K562 (cell line): Measurements from ENCODE around the gene ABCA1. TPM values are rescaled to one million over a fixed set of nuclear protein-coding genes. Genes with fewer than 3 reads are reported as not detected.

ENCODE experiments used
- ATAC-seq: fragments of 200-7000 bp; cut with Tn5 transposase; 3 replicates; pipeline ENCODE4 v1.9.1; 2020; ENCODE audit warnings: moderate library complexity
- BruUV-seq: library from RNA; stranded (reverse); fragments of 400-500 nt; replicated peaks from 2 replicates; lab custom pipeline; 2021; lab: Mats Ljungman, UMichigan
- CTCF ChIA-PET: fragments of 300-600 bp; formaldehyde crosslinking; extraction: SDS; loops from one replicate; lab custom pipeline; 2021; ENCODE audit warnings: low intra/inter-chr PET ratio; lab: Yijun Ruan, JAX
- POLR2A ChIA-PET: fragments of 300-600, 350-650 bp; sonication (Branson Sonifier 250); formaldehyde crosslinking; extraction: SDS; loops from one replicate; lab custom pipeline; 2021; ENCODE audit warnings: antibody characterized with exemption, inconsistent platforms; lab: Yijun Ruan, JAX
- DNase-seq, 4 experiments: peaks; one replicate each; pipeline versions ENCODE4 v3.0.0 to v3.0.0-alpha.2; 2011 to 2018; ENCODE audit warnings: low spot score in 3 of 4, mixed read lengths in 3 of 4; ENCODE audit errors: extremely low read depth in 1 of 4
- FAIRE-seq: peaks from 2 replicates; lab custom pipeline; 2011; peaks lifted over from hg19 to GRCh38; lab: Jason Lieb, UNC
- H2AFZ ChIP-seq: 2 replicates; pipeline ENCODE4 v1.6.0; 2011; ENCODE audit warnings: low read depth, low read length, control low read depth, inconsistent platforms
- H3K27ac ChIP-seq: fragments of 200-600 bp; 3 replicates; pipeline ENCODE4 v1.8.0; 2011; ENCODE audit warnings: low read depth, mild to moderate bottlenecking, control low read depth, inconsistent platforms, low read length, moderate library complexity, mixed read lengths; ENCODE audit errors: extremely low read depth
- H3K27me3 ChIP-seq, 2 experiments: fragments of 300-600 bp in 1 of 2; 2 replicates in 1 of 2; 3 replicates in 1 of 2; pipeline versions ENCODE4 v1.6.0 to v1.8.0; 2011; ENCODE audit warnings: inconsistent platforms in 2 of 2, low read length in 2 of 2, mild to moderate bottlenecking in 1 of 2, mixed read lengths in 1 of 2, moderate library complexity in 1 of 2; ENCODE audit not compliant: control insufficient read depth in 2 of 2, insufficient read depth in 2 of 2
- H3K36me3 ChIP-seq: fragments of 300-600 bp; 3 replicates; pipeline ENCODE4 v1.8.0; 2011; ENCODE audit warnings: mild to moderate bottlenecking, low read length, inconsistent platforms; ENCODE audit not compliant: control insufficient read depth, insufficient read depth
- H3K4me1 ChIP-seq, 2 experiments: fragments of 200-600 bp in 1 of 2; replicated peaks in 1 of 2; 2 replicates in 1 of 2; 3 replicates in 1 of 2; pipeline versions ENCODE4 v1.5.1 to v1.8.0; 2011; ENCODE audit warnings: inconsistent platforms in 2 of 2, low read length in 2 of 2, mild to moderate bottlenecking in 1 of 2, mixed read lengths in 1 of 2, moderate library complexity in 1 of 2; ENCODE audit not compliant: control insufficient read depth in 2 of 2, insufficient read depth in 2 of 2
- H3K4me2 ChIP-seq: 2 replicates; pipeline ENCODE4 v1.6.1; 2011; ENCODE audit warnings: low read length, control low read depth, inconsistent platforms, mixed read lengths; ENCODE audit not compliant: insufficient read depth
- H3K4me3 ChIP-seq: fragments of 200-600 bp; sonication (generic), shearing (Covaris generic); 2 replicates; pipeline ENCODE4 v1.5.1; 2016; ENCODE audit warnings: control low read depth, inconsistent platforms
- H3K79me2 ChIP-seq: fragments of 200-600 bp; 3 replicates; pipeline ENCODE4 v1.8.0; 2011; ENCODE audit warnings: low read length, inconsistent platforms; ENCODE audit not compliant: control insufficient read depth, insufficient read depth
- H3K9ac ChIP-seq, 2 experiments: 2 replicates each; pipeline versions ENCODE4 v1.6.0 to v1.6.1; 2011; ENCODE audit warnings: low read depth in 2 of 2, low read length in 2 of 2, control low read depth in 1 of 2, inconsistent platforms in 1 of 2, mild to moderate bottlenecking in 1 of 2, mixed read lengths in 1 of 2; ENCODE audit not compliant: insufficient read depth in 1 of 2
- H3K9me1 ChIP-seq: one replicate; pipeline ENCODE4 v1.6.0; 2011; ENCODE audit warnings: inconsistent platforms, mild to moderate bottlenecking, low read length, moderate library complexity; ENCODE audit not compliant: control insufficient read depth, insufficient read depth
- H3K9me3 ChIP-seq: replicated peaks from 2 replicates; pipeline ENCODE4 v1.5.1; 2011; ENCODE audit warnings: low read depth, low read length, inconsistent platforms; ENCODE audit not compliant: control insufficient read depth, insufficient read depth
- H4K20me1 ChIP-seq: replicated peaks from 2 replicates; pipeline ENCODE4 v1.6.1; 2011; ENCODE audit warnings: low read length, inconsistent platforms, mixed read lengths; ENCODE audit not compliant: control insufficient read depth, insufficient read depth
- ARNT ChIP-seq, 2 experiments: fragments of 450-650 bp; IDR thresholded peaks; 2 replicates each; pipeline ENCODE4 v1.6.1; 2016; ENCODE audit warnings: mild to moderate bottlenecking in 1 of 2
- BCOR ChIP-seq: fragments of 450-650 bp; IDR thresholded peaks from 2 replicates; pipeline ENCODE4 v1.6.1; 2016
- CBX1 ChIP-seq: sonication (generic); IDR thresholded peaks from 2 replicates; pipeline ENCODE4 v1.6.1; 2016; ENCODE audit warnings: antibody characterized with exemption, low read depth, mild to moderate bottlenecking
- PPARD ChIP-seq: fragments of 250-450 bp; sonication (Bioruptor Pico); IDR thresholded peaks from 2 replicates; pipeline ENCODE4 v1.8.0; 2022; ENCODE audit warnings: inconsistent platforms, mild to moderate bottlenecking, moderate library complexity
- SMARCE1 ChIP-seq: fragments of 450-650 bp; IDR thresholded peaks from 2 replicates; pipeline ENCODE4 v1.7.1; 2016; ENCODE audit warnings: mild to moderate bottlenecking
- SP1 ChIP-seq: sonication (generic); formaldehyde crosslinking; IDR thresholded peaks from 2 replicates; pipeline ENCODE4 v1.8.1; 2022; ENCODE audit warnings: mild to moderate bottlenecking, missing genetic modification reagents
- XRCC4 ChIP-seq: IDR thresholded peaks from one replicate; pipeline ENCODE4 v1.6.1; 2011; ENCODE audit not compliant: insufficient read depth, insufficient read length; ENCODE audit errors: extremely low read depth
- ZC3H8 ChIP-seq: fragments of 450-650 bp; IDR thresholded peaks from 2 replicates; pipeline ENCODE4 v1.6.1; 2017
- ZFP30 ChIP-seq: fragments of 250-450 bp; sonication (Bioruptor Pico); IDR thresholded peaks from 2 replicates; pipeline ENCODE4 v1.8.0; 2022; ENCODE audit warnings: moderate library complexity, mild to moderate bottlenecking, inconsistent platforms, borderline replicate concordance
- WGBS: fragments of 100-300 bp; shearing (Covaris generic); methylation state at CpG from one replicate; pipeline ENCODE4 v1.1.6; 2016; ENCODE audit warnings: low coverage, mixed read lengths; ENCODE audit not compliant: insufficient coverage; ENCODE audit errors: missing lambda C conversion rate; 5-methylcytosine and 5-hydroxymethylcytosine counted together
- in situ Hi-C: fragments of 300-500 bp; cut with MboI; formaldehyde crosslinking; loops from 4 replicates; pipeline ENCODE4 v1.15.0; 2018; ENCODE audit warnings: inconsistent platforms, mixed read lengths
- intact Hi-C: fragments of 100-400 bp; cut with micrococcal nuclease; formaldehyde crosslinking; loops from 2 replicates; pipeline ENCODE4 v1.14.2; 2022
- polyA plus RNA-seq, 8 experiments: library from polyadenylated mRNA; depleted of rRNA in 4 of 8; stranded (reverse) in 5 of 8; unstranded in 3 of 8; fragments of >200 nt; fragmentation: Nextera tagmentation in 2 of 8; fragmentation: Illumina TruSeq in 1 of 8; extraction: Ambion mirVana in 2 of 8; extraction: Trizol in 1 of 8; gene quantifications; 2 replicates each; pipeline versions ENCODE4 v1.2.1 to v1.2.3, GENCODE V29; 2011 to 2014; ENCODE audit warnings: inconsistent platforms in 1 of 8, missing spikeins in 1 of 8
- total RNA-seq, 7 experiments: library from RNA; depleted of rRNA in 6 of 7; stranded (reverse); fragments of >200 nt in 6 of 7; fragmentation: Illumina TruSeq in 2 of 7; extraction: Trizol in 2 of 7; gene quantifications; 2 replicates each; pipeline versions ENCODE4 v1.2.1 to v1.2.3, GENCODE V29; 2011 to 2021; ENCODE audit warnings: low replicate concordance in 1 of 7
- TF ChIP-seq, protein P1 (sequence below), 2 experiments: fragments of 450-650 bp; IDR thresholded peaks; 2 replicates each; pipeline ENCODE4 v1.6.1; 2016; ENCODE audit warnings: mild to moderate bottlenecking in 2 of 2, borderline replicate concordance in 1 of 2, low read depth in 1 of 2, moderate library complexity in 1 of 2
- TF ChIP-seq, protein P2 (sequence below): IDR thresholded peaks from 2 replicates; pipeline ENCODE4 v1.6.1; 2014; ENCODE audit warnings: antibody characterized with exemption

ABCA1 gene
- total and polyA plus RNA-seq, 9 of the 15 experiments (the other 6 are each of a cell fraction or from before 2014, with no cell fraction given) = under 0.01 to 0.18 (median 0.02) TPM; not detected in 5

DNA sequence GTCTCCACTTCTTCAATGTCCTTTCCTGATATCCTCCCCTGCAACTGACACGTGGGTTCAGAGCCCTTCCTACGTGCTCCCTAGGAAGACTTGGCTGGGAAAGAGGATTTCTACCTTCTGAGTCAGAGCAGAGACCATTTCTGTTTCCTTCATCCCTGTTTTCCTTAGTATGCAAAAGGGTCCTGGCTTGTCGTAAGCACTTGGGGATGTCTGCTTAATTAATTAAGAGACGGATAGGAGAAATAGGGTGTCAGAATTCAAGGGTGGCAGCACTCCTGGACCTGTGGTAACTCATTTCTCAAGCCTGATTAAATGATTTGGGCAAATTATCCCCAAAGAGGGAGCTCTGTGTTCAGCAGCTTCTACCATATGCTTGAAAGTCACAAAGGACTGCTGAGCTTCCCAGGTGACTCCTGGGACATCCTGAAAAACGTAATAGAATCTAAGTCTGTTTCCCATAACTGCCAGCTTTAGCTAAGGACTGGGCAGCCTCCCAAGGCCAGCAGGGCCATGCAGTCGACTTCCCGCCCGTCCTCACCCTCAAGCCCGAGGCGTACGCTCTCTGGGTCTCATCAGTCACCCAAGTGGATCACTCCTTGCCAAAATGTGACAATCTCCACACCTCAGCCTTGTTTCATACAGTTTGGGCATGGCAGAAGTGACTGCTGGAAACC is 20.5 kb downstream of the ABCA1 start:
- intact Hi-C loops (no loop called here), in situ Hi-C loops (no loop called here)
- DNase-seq (no peak), FAIRE-seq (no peak), ATAC-seq (no peak)
- Histone ChIP-seq H4K20me1 (no peaks in the 10 kb centered on the region), H2AFZ (no peak overlapping the region), H3K36me3 (no peaks in the 10 kb centered on the region), H3K4me2 (no peak overlapping the region), H3K9ac (no peak overlapping the region), H3K9me1 (no peaks in the 10 kb centered on the region), H3K4me3 (no peak overlapping the region), H3K79me2 (no peaks in the 10 kb centered on the region), H3K4me1 (no peaks in the 10 kb centered on the region), H3K9me3 (no peaks in the 10 kb centered on the region), H3K27ac (no peak overlapping the region), H3K27me3 (peaks cover 2 to 6% of the 10 kb centered on the region in 2 experiments; a peak in 3 of 5 replicates)
- WGBS = 4% methylated on average over 11 of the region's 11 CpGs
- ChIA-PET POLR2A (interaction anchor here (0.6 kb wide), 1 partner anchor 19 kb away, joined by 3 read pairs; no protein-coding TSS in a partner anchor), CTCF (no interaction called here)
- no TSS peak for BruUV-seq
- TF ChIP-seq PPARD (CRISPR knock-in tag) (no peak), CBX1 (no peak), ZFP30 (CRISPR knock-in tag) (no peak), SMARCE1 (no peak), BCOR (no peak), ARNT (IDR thresholded peaks at IDR 0.05) (no peak), XRCC4 (no peak), ZC3H8 (no peak), SP1 (no peak)
- TF ChIP-seq, protein P1, sequence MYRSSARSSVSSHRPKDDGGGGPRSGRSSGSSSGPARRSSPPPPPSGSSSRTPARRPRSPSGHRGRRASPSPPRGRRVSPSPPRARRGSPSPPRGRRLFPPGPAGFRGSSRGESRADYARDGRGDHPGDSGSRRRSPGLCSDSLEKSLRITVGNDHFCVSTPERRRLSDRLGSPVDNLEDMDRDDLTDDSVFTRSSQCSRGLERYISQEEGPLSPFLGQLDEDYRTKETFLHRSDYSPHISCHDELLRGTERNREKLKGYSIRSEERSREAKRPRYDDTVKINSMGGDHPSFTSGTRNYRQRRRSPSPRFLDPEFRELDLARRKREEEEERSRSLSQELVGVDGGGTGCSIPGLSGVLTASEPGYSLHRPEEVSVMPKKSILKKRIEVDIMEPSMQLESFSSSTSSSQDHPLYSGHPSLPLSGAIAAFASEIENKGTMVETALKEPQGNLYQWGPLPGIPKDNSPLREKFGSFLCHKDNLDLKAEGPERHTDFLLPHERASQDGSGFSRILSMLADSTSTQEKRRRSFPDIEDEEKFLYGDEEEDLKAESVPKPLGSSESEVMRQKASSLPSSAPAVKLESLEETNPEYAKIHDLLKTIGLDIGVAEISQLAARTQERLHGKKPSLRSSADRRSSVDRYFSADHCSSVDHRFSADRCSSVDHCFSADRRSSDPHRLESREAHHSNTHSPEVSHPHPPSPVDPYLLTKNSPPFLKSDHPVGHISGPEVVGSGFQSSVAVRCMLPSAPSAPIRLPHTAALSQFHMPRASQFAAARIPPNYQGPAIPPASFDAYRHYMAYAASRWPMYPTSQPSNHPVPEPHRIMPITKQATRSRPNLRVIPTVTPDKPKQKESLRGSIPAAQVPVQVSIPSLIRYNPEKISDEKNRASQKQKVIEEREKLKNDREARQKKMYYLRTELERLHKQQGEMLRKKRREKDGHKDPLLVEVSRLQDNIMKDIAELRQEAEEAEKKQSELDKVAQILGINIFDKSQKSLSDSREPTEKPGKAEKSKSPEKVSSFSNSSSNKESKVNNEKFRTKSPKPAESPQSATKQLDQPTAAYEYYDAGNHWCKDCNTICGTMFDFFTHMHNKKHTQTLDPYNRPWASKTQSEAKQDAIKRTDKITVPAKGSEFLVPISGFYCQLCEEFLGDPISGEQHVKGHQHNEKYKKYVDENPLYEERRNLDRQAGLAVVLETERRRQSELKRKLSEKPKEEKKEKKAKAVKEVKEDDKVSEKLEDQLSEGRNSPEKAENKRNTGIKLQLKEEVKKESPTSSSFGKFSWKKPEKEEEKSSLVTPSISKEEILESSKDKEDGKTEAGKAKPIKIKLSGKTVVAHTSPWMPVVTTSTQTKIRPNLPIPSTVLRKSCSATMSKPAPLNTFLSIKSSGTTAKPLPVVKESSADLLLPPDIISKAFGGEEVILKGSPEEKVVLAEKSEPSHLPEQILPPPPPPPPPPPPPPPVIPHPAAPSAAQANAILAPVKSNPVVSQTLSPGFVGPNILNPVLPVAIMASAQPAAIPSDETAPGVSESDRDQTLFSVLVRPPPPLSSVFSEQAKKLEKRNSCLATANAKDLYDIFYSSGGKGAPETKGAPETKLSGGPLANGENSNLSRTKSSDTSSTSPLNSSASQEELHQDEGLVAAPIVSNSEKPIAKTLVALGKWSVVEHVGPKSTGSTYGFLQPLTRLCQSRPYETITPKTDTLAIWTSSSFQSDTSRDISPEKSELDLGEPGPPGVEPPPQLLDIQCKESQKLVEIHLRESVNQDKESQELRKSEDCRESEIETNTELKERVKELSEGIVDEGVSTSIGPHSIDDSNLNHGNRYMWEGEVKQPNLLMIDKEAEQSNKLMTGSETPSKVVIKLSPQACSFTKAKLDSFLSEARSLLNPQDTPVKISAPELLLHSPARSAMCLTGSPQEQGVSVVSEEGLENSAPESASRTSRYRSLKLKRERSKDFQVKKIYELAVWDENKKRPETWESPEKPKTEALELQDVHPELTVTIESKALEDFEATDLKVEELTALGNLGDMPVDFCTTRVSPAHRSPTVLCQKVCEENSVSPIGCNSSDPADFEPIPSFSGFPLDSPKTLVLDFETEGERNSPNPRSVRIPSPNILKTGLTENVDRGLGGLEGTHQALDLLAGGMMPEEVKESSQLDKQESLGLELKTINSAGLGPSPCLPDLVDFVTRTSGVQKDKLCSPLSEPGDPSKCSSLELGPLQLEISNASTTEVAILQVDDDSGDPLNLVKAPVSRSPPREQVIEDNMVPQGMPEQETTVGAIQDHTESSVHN (IDR thresholded peaks at IDR 0.05; ENCODE audit: borderline replicate concordance in 1 of 2, low read depth in 1 of 2) = no peak
- TF ChIP-seq, protein P2, sequence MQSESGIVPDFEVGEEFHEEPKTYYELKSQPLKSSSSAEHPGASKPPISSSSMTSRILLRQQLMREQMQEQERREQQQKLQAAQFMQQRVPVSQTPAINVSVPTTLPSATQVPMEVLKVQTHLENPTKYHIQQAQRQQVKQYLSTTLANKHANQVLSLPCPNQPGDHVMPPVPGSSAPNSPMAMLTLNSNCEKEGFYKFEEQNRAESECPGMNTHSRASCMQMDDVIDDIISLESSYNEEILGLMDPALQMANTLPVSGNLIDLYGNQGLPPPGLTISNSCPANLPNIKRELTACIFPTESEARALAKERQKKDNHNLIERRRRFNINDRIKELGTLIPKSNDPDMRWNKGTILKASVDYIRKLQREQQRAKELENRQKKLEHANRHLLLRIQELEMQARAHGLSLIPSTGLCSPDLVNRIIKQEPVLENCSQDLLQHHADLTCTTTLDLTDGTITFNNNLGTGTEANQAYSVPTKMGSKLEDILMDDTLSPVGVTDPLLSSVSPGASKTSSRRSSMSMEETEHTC = no peak
